Activated CD4-positive, alpha-beta T cell treated with anti-CD3 and anti-CD28 coated beads for 36 hours (primary cell): ENCODE data around the gene PGF. TPM values are rescaled to one million over a fixed set of nuclear protein-coding genes. Genes with fewer than 3 reads are reported as not detected.
A peak's percentile ranks its signal among the peaks of the same experiment; 100 is the strongest.

ENCODE experiments used
- ATAC-seq: fragments of 200-7000 bp; cut with Tn5 transposase; one replicate; pipeline ENCODE4 v1.10.0; 2021; ENCODE audit warnings: mild to moderate bottlenecking, moderate library complexity
- CTCF ChIA-PET: fragments of 350-600 bp; sonication (Branson Sonifier 250); formaldehyde crosslinking; loops from one replicate; lab custom pipeline; 2021; ENCODE audit warnings: antibody characterized with exemption; lab: Charles Lee
- POLR2A ChIA-PET: fragments of 350-600 bp; sonication (Branson Sonifier 250); formaldehyde crosslinking; loops from one replicate; lab custom pipeline; 2021; ENCODE audit warnings: antibody characterized with exemption, inconsistent platforms; lab: Charles Lee
- DNase-seq: peaks from one replicate; pipeline ENCODE4 v3.0.0-alpha.2; 2020
- H3K27ac Mint-ChIP-seq: one replicate; pipeline ENCODE4 v1.8.0; 2021; ENCODE audit warnings: mixed read lengths
- H3K27me3 Mint-ChIP-seq: one replicate; pipeline ENCODE4 v1.8.0; 2021; ENCODE audit warnings: mixed read lengths
- H3K36me3 Mint-ChIP-seq: one replicate; pipeline ENCODE4 v1.8.0; 2021; ENCODE audit warnings: low read depth, mixed read lengths
- H3K4me1 Mint-ChIP-seq: one replicate; pipeline ENCODE4 v1.8.0; 2021; ENCODE audit warnings: mixed read lengths
- H3K4me3 Mint-ChIP-seq: one replicate; pipeline ENCODE4 v1.8.0; 2021; ENCODE audit warnings: mild to moderate bottlenecking, moderate library complexity, mixed read lengths
- H3K9me3 Mint-ChIP-seq: one replicate; pipeline ENCODE4 v1.8.0; 2021; ENCODE audit warnings: low read depth, mixed read lengths
- intact Hi-C, 2 experiments: fragments of 100-400 bp; cut with DNase I in 1 of 2; cut with micrococcal nuclease in 1 of 2; formaldehyde crosslinking; loops; one replicate each; pipeline versions ENCODE4 v1.14.2 to v1.15.1; 2022 to 2024; cut with DNase I, micrococcal nuclease
- total RNA-seq, 2 experiments: library from RNA; stranded (reverse); gene quantifications; one replicate each; pipeline ENCODE4 v1.2.3, GENCODE V29; 2021

Gene PGF
- total RNA-seq, 2 experiments from 2014 or later = 0.09 TPM; not detected in 1

DNA sequence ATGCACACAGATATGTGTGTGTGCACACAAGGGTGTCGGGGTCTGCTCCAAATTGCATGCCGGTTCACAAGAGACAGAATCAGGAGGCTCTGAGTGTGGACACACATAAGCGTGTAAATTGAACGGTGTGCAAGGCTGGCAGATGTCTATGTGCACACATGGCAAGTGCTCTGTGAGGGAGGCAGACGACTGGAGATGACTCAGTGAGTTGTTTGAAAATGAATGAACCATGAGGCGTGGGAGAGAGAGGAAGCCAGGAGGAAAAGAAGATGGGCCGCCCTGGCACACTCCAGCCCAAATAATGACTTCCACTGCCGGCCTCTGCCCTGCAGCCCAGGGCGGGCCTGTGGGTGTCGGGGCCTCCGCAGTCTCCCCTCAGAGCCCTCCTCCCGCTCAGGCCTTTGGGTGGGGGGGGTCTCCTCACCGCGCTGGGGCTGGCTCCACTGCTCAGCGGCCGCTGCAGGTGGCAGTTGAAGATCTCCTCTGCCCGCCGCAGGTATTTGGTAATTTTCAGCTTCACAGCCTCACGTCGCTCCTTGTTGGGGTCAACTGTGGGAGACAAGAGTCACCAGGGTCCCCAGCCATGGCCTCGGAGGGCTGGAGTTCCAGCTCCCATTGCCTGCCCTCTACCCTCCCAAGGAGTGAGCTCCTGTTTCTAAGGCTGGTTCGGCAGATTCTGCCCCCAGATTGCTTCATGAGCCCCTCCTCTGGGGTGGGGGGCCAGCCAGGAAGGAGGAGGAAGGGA is 35.8 kb downstream of the PGF start:
- Mint-ChIP-seq H3K4me3 (no peak overlapping the region), H3K36me3 (no peaks in the 10 kb centered on the region), H3K27ac (no peak overlapping the region), H3K4me1 (peaks cover 10% of the 10 kb centered on the region), H3K27me3 (peaks cover 3% of the 10 kb centered on the region), H3K9me3 (no peaks in the 10 kb centered on the region)
- POLR2A ChIA-PET = no interaction called here
- CTCF ChIA-PET = interaction anchor here (1.5 kb wide), 1 partner anchor 26 kb away, joined by 4 read pairs; no protein-coding TSS in a partner anchor
- intact Hi-C loops = no loop called here
- no peak for ATAC-seq
- DNase-seq = no peak

GRCh38 chr14:74918380-74918779 is 37.0 kb downstream of the PGF start:
- H3K27ac Mint-ChIP-seq = no peak overlapping the region
- ATAC-seq = no peak
- no peaks in the 10 kb centered on the region for H3K36me3 Mint-ChIP-seq
- CTCF ChIA-PET = interaction anchor here (0.9 kb wide), 1 partner anchor 14 kb away, joined by 3 read pairs; no protein-coding TSS in a partner anchor
- no peaks in the 10 kb centered on the region for H3K27me3 Mint-ChIP-seq
- no peak for DNase-seq
- POLR2A ChIA-PET = no interaction called here
- H3K4me1 Mint-ChIP-seq = peaks cover 7% of the 10 kb centered on the region
- no peaks in the 10 kb centered on the region for H3K9me3 Mint-ChIP-seq
- intact Hi-C loops = no loop called here
- H3K4me3 Mint-ChIP-seq = no peak overlapping the region

DNA sequence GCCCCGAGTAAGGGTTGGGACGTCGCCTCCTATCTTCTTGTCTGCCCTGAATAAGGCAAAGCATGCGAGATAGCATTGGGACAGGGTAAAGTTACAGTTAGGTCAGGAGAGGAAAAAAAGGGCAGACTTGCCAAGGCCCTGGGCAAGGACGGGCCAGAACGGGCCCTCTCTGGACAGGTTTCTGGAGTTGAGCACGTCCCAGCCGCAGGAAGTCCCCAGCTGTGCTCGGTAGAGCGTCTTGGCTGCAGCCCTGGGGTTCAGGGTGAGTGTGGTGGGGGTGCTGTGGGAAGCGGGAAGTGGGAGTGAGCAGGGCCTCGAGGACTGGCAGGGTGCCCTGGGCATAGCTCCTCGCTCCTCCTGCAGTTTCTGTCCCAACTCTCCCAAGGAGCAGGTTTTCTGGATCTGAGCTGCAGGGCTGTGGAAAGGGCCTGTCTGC is 37.7 kb downstream of the PGF start:
- peaks cover 7% of the 10 kb centered on the region for H3K4me1 Mint-ChIP-seq
- no peaks in the 10 kb centered on the region for H3K36me3 Mint-ChIP-seq
- intact Hi-C loops = no loop called here
- no peak overlapping the region for H3K27ac Mint-ChIP-seq
- no peak for DNase-seq
- no peak overlapping the region for H3K4me3 Mint-ChIP-seq
- no peaks in the 10 kb centered on the region for H3K9me3 Mint-ChIP-seq
- ATAC-seq = no peak
- ChIA-PET CTCF (interaction anchor here (0.7 to 0.9 kb wide), 3 partner anchors 12 to 110 kb away, joined by 3 read pairs; no protein-coding TSS in a partner anchor), POLR2A (no interaction called here)
- H3K27me3 Mint-ChIP-seq = no peaks in the 10 kb centered on the region

- Mint-ChIP-seq H3K4me3 (no peak overlapping the region), H3K27ac (no peak overlapping the region), H3K4me1 (peaks cover 3% of the 10 kb centered on the region), H3K9me3 (no peaks in the 10 kb centered on the region), H3K36me3 (no peaks in the 10 kb centered on the region), H3K27me3 (no peaks in the 10 kb centered on the region)
- POLR2A ChIA-PET = no interaction called here
- DNase-seq (no peak), ATAC-seq (no peak)
- CTCF ChIA-PET = interaction anchor here (0.7 to 0.9 kb wide), 3 partner anchors 11 to 111 kb away, joined by 3 read pairs; no protein-coding TSS in a partner anchor
- intact Hi-C loops = no loop called here
Observed at GRCh38 chr14:74917178-74917543, 38.2 kb downstream of the PGF start.

DNA sequence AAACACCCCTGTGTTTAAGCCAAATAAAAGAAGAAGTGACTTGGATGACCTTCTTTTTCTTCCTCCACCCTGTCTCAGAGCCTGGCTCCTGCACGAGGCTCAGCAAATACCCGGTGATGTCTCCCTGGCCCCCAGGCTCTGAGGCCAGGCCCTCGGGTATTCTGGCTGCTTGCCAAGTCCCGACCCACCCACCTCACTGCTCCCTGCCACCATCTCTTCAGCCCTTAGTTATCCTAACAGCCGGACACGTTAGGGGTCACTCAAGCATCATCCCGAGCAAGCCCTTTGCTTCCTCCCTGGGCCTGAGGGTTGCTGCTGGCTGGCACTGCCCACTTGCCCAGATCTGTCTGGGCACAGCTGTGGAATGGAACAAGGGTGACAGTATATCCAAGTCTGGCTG is 39.6 kb downstream of the PGF start:
- POLR2A ChIA-PET = interaction anchor here (0.6 kb wide), 1 partner anchor 613 kb away, joined by 3 read pairs; no protein-coding TSS in a partner anchor
- DNase-seq = no peak
- no peaks in the 10 kb centered on the region for H3K36me3 Mint-ChIP-seq
- no peaks in the 10 kb centered on the region for H3K4me1 Mint-ChIP-seq
- no peaks in the 10 kb centered on the region for H3K9me3 Mint-ChIP-seq
- intact Hi-C loops = no loop called here
- no peak for ATAC-seq
- no peak overlapping the region for H3K4me3 Mint-ChIP-seq
- H3K27ac Mint-ChIP-seq = no peak overlapping the region
- no peaks in the 10 kb centered on the region for H3K27me3 Mint-ChIP-seq
- CTCF ChIA-PET = interaction anchor here (1.1 kb wide), 1 partner anchor 10 kb away, joined by 4 read pairs; no protein-coding TSS in a partner anchor

- H3K27ac Mint-ChIP-seq = no peak overlapping the region
- intact Hi-C loops = no loop called here
Observed at GRCh38 chr14:74915426-74915825, 40.0 kb downstream of the PGF start.

DNA sequence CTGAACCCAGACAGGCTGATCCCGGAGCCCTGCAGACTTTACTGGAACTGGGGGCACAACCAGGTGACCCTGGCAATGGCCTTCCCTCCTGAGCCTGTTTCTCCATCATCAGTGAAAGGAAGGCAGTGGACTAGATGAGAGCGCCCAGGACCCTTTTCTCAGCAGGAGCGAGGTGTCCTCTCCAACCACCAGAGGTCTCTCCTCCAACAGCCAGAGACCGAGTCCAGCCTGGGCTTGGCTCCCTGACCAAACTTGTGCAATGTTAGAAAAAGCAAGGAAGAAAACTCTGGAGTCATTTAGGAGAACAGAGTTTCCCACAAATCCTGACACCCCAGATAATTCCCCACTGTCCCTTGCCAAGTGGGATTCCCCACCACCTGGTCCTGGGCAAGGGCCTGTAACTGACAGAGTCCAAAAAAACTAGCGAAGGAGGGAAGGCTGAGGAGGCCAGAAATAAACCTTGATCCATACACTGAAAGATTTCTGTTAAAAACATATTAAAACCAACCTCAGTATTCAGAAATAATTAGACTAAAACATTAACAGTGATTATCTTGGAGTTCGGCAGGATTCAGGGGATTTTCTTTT is 41.3 kb downstream of the PGF start:
- peak; percentile 53 for ATAC-seq
- Mint-ChIP-seq H3K36me3 (no peaks in the 10 kb centered on the region), H3K27ac (no peak overlapping the region), H3K9me3 (no peaks in the 10 kb centered on the region), H3K27me3 (no peaks in the 10 kb centered on the region), H3K4me1 (no peaks in the 10 kb centered on the region), H3K4me3 (no peak overlapping the region)
- peak; percentile 45 for DNase-seq
- intact Hi-C loops = loop anchor here in 1 of 2 experiments (1.0 kb wide), 1 partner anchor 174 kb away; no protein-coding TSS in a partner anchor
- ChIA-PET POLR2A (no interaction called here), CTCF (no interaction called here)

More at GRCh38 chr14:74915426-74915825, 40.0 kb downstream of the PGF start:
- Mint-ChIP-seq H3K9me3 (no peaks in the 10 kb centered on the region), H3K36me3 (no peaks in the 10 kb centered on the region), H3K27me3 (no peaks in the 10 kb centered on the region), H3K4me3 (no peak overlapping the region), H3K4me1 (no peaks in the 10 kb centered on the region)
- ChIA-PET POLR2A (no interaction called here), CTCF (interaction anchor here (1.1 kb wide), 1 partner anchor 10 kb away, joined by 4 read pairs; no protein-coding TSS in a partner anchor)
- no peak for ATAC-seq
- DNase-seq = no peak

GRCh38 chr14:74913393-74913910 is 41.9 kb downstream of the PGF start:
- Mint-ChIP-seq H3K9me3 (no peaks in the 10 kb centered on the region), H3K36me3 (no peaks in the 10 kb centered on the region), H3K4me3 (no peak overlapping the region), H3K27ac (no peak overlapping the region), H3K27me3 (no peaks in the 10 kb centered on the region), H3K4me1 (no peaks in the 10 kb centered on the region)
- DNase-seq (no peak), ATAC-seq (no peak)
- intact Hi-C loops = no loop called here
- ChIA-PET POLR2A (no interaction called here), CTCF (interaction anchor here (1.6 kb wide), 1 partner anchor 9 kb away, joined by 5 read pairs; the partner anchor contains the start of gene RPS6KL1)

DNA sequence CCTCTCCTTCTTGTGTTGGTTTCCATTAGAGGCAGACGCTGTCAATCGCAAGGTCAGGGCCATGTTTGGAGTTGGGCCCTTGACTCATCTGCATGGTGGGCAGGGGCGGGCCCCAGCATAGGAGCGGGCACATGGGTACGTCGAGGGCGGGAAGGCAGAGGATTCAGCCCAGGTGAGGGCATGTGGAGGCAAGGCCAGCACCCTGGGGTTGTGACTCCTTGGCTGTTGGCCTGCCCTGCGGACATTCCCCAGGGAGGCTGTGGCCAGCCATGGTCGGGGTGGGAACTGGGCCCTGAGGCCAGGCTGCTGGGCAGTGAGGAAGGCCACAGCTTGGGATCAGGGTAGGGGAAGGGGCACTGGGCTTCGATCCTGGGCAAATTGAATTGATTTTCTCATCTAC is 42.6 kb downstream of the PGF start:
- CTCF ChIA-PET = interaction anchor here (0.7 to 2.2 kb wide), 4 partner anchors 10 to 389 kb away, joined by 3 to 8 read pairs (median 4); partner anchors contain the start of gene RPS6KL1

GRCh38 chr14:74912111-74912510 is 43.3 kb downstream of the PGF start:
- no peaks in the 10 kb centered on the region for H3K9me3 Mint-ChIP-seq
- no peak overlapping the region for H3K4me3 Mint-ChIP-seq
- ATAC-seq = no peak
- H3K27ac Mint-ChIP-seq = no peak overlapping the region
- ChIA-PET POLR2A (interaction anchor here (1.0 kb wide), 1 partner anchor 24 kb away, joined by 3 read pairs; no protein-coding TSS in a partner anchor), CTCF (interaction anchor here (0.7 to 2.2 kb wide), 5 partner anchors 11 to 390 kb away, joined by 3 to 8 read pairs (median 4); partner anchors contain the start of gene RPS6KL1)
- H3K27me3 Mint-ChIP-seq = no peaks in the 10 kb centered on the region
- no peaks in the 10 kb centered on the region for H3K36me3 Mint-ChIP-seq
- intact Hi-C loops = no loop called here
- H3K4me1 Mint-ChIP-seq = no peaks in the 10 kb centered on the region
- DNase-seq = no peak

More for the DNA sequence above, 42.6 kb downstream of the PGF start:
- Mint-ChIP-seq H3K4me1 (no peaks in the 10 kb centered on the region), H3K27me3 (no peaks in the 10 kb centered on the region), H3K9me3 (no peaks in the 10 kb centered on the region), H3K4me3 (no peak overlapping the region), H3K27ac (no peak overlapping the region), H3K36me3 (no peaks in the 10 kb centered on the region)
- ATAC-seq (no peak), DNase-seq (no peak)
- POLR2A ChIA-PET = no interaction called here
- intact Hi-C loops = no loop called here

DNA sequence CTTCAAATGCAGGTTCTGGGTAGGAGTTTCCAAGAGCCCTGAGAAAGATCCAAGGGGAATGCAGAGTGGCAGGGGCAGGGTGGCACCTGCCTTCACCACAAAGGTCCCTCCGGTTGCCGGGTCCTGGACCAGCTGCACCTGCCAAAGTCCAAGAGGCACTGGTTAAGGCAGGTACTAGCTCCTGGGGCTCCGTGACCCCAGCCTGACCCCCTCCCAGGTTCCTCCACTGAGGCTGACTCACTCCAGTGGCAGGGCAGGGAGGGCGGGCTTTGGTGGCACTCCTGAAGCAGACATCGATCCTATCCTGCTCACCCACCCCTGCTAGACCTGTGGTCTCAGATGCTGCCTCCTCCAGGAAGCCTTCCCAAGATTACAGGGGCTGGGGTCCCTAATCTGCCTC is 43.7 kb downstream of the PGF start:
- ATAC-seq (no peak), DNase-seq (no peak)
- intact Hi-C loops = no loop called here
- H3K4me1 Mint-ChIP-seq = no peaks in the 10 kb centered on the region
- ChIA-PET POLR2A (interaction anchor here (1.0 kb wide), 1 partner anchor 24 kb away, joined by 3 read pairs; no protein-coding TSS in a partner anchor), CTCF (interaction anchor here (1.0 to 2.2 kb wide), 4 partner anchors 50 to 303 kb away, joined by 3 to 8 read pairs (median 4); no protein-coding TSS in a partner anchor)
- no peak overlapping the region for H3K4me3 Mint-ChIP-seq
- H3K9me3 Mint-ChIP-seq = no peaks in the 10 kb centered on the region
- H3K27me3 Mint-ChIP-seq = no peaks in the 10 kb centered on the region
- H3K27ac Mint-ChIP-seq = no peak overlapping the region
- H3K36me3 Mint-ChIP-seq = no peaks in the 10 kb centered on the region
